ENCODE results near the gene ATXN8OS. TPM values are rescaled to one million over a fixed set of nuclear protein-coding genes. Genes with fewer than 3 reads are reported as not detected.

The ATXN8OS gene
- total RNA-seq, 2 donors from 2014 or later, result not detected

- no peaks in the 10 kb centered on the region for H3K27me3 ChIP-seq
- H3K4me3 ChIP-seq, result no peak overlapping the region
- H3K27ac ChIP-seq, result no peak overlapping the region
- H3K36me3 ChIP-seq, result no peaks in the 10 kb centered on the region
- no peak for DNase-seq
- H3K9ac ChIP-seq (ENCODE audit: low read depth in 2 of 2, low read length in 2 of 2), result no peak overlapping the region
- no peaks in the 10 kb centered on the region for H3K4me1 ChIP-seq
- intact Hi-C loops (cut with DNase I), result loop anchor here (10.0 kb wide), 1 partner anchor 476 kb away; no protein-coding TSS in a partner anchor
- H3K9me3 ChIP-seq, result no peaks in the 10 kb centered on the region
- peak; percentile 20 for TF ChIP-seq CTCF (IDR thresholded peaks at IDR 0.05)
Observed at GRCh38 chr13:70098669-70099068, 9.0 kb upstream of the ATXN8OS start.

GRCh38 chr13:70104481-70104880 lies 3.1 kb upstream of the ATXN8OS start:
- Histone ChIP-seq H3K9me3 (no peaks in the 10 kb centered on the region), H3K27me3 (no peaks in the 10 kb centered on the region), H3K4me3 (no peak overlapping the region), H3K36me3 (no peaks in the 10 kb centered on the region), H3K4me1 (no peaks in the 10 kb centered on the region), H3K9ac (ENCODE audit: low read depth in 2 of 2, low read length in 2 of 2) (no peak overlapping the region), H3K27ac (no peak overlapping the region)
- TF ChIP-seq CTCF (IDR thresholded peaks at IDR 0.05), result no peak
- no peak for DNase-seq
- intact Hi-C loops (cut with DNase I), result no loop called here

GRCh38 chr13:70107125-70107497 lies 515 bp upstream of the ATXN8OS start:
- intact Hi-C loops (cut with DNase I), result no loop called here
- no peak overlapping the region for H3K9ac ChIP-seq (ENCODE audit: low read depth in 2 of 2, low read length in 2 of 2)
- H3K9me3 ChIP-seq, result no peaks in the 10 kb centered on the region
- H3K4me3 ChIP-seq, result no peak overlapping the region
- no peak overlapping the region for H3K27ac ChIP-seq
- no peaks in the 10 kb centered on the region for H3K27me3 ChIP-seq
- no peak for TF ChIP-seq CTCF (IDR thresholded peaks at IDR 0.05)
- H3K36me3 ChIP-seq, result no peaks in the 10 kb centered on the region
- H3K4me1 ChIP-seq, result no peaks in the 10 kb centered on the region
- no peak for DNase-seq

GRCh38 chr13:70108356-70109105 lies 905 bp downstream of the ATXN8OS start, which contains the start of gene KLHL1:
Gene KLHL1, minus strand, starts transcription at chr13:70108452. Its CDS starts 753 bp downstream, at chr13:70107699.
- Histone ChIP-seq H3K9ac (ENCODE audit: low read depth in 2 of 2, low read length in 2 of 2) (no peak within 1 kb of the TSS), H3K4me1 (no peaks in the 10 kb centered on the region), H3K27me3 (no peaks in the 10 kb centered on the region), H3K36me3 (no peaks in the 10 kb centered on the region), H3K27ac (no peak within 1 kb of the TSS), H3K4me3 (no peak within 1 kb of the TSS), H3K9me3 (no peaks in the 10 kb centered on the region)
- intact Hi-C loops (cut with DNase I), result no loop called here
- TF ChIP-seq CTCF (IDR thresholded peaks at IDR 0.05), result no peak
- DNase-seq, result no peak

GRCh38 chr13:70117338-70117905 lies 9.8 kb downstream of the ATXN8OS start:
- no peak overlapping the region for H3K9ac ChIP-seq (ENCODE audit: low read depth in 2 of 2, low read length in 2 of 2)
- H3K27me3 ChIP-seq, result no peaks in the 10 kb centered on the region
- TF ChIP-seq CTCF (IDR thresholded peaks at IDR 0.05), result no peak
- no peak overlapping the region for H3K27ac ChIP-seq
- no peaks in the 10 kb centered on the region for H3K9me3 ChIP-seq
- H3K4me3 ChIP-seq, result no peak overlapping the region
- no peak for DNase-seq
- H3K36me3 ChIP-seq, result no peaks in the 10 kb centered on the region
- intact Hi-C loops (cut with DNase I), result no loop called here
- no peaks in the 10 kb centered on the region for H3K4me1 ChIP-seq
